ENCODE measurements around the gene AMBRA1. TPM values are rescaled to one million over a fixed set of nuclear protein-coding genes. Genes with fewer than 3 reads are reported as not detected.
"Not testable (repeated sequence)": the region's sequence is repeated elsewhere in the genome, so short reads cannot be mapped to it uniquely, and the experiment has no call there.

The AMBRA1 gene
- total RNA-seq, 2 donors from 2014 or later = 35.2 to 42.2 TPM

DNA sequence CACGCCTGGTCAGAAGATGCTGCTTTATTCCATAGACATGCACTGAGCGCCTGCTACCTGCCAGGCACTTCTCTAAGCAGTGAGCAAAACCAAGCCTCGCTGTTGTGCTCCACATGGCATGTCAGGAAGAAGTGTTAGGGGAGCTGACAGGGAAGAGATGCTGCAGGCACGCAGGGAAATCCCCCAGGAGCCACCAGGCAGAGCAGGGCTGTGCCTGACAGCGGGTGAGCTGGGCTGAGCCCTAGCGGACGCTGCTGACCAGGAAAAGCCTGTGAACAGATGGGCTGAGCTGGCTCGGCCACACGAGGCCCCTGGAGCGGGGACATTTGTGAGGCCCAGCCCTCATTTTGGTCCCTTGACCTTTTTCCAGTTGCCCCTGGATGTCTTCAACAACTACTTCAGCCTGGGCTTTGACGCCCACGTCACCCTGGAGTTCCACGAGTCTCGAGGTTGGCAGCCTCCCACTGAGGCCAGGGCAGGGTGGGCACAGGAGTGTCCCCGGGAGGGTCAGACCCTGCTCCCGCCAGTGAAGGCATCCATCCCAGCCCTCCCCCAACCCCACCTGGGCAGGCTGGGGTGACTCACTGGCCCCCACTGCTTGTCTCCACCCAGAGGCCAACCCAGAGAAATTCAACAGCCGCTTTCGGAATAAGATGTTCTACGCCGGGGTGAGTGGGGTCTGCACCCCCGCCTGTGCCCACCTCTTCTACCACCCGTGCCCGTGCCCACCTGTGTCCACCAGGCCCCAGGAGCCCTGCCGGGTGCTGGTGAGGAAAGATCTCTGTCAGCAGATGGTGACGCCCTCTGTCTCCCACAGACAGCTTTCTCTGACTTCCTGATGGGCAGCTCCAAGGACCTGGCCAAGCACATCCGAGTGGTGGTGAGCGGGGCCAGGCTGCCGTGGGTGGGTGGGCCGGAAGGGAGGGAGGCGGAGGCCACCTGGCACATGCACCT is 219.8 kb downstream of the AMBRA1 start:
- Histone ChIP-seq H3K27me3 (replicated peaks; ENCODE audit: insufficient read depth) (no peaks in the 10 kb centered on the region), H3K36me3 (peaks cover 42% of the 10 kb centered on the region), H3K4me3 (no peak overlapping the region), H3K9me3 (no peaks in the 10 kb centered on the region), H3K4me1 (ENCODE audit: control insufficient read depth in 1 of 2, low read depth in 2 of 2) (no peaks in the 10 kb centered on the region), H3K27ac (no peak overlapping the region)
- TF ChIP-seq CTCF (IDR thresholded peaks at IDR 0.05) = no peak
- ATAC-seq (ENCODE audit: insufficient number of reproducible peaks, low FRiP score, low read depth) (no peak), DNase-seq (ENCODE audit: low spot score) (no peak)

DNA sequence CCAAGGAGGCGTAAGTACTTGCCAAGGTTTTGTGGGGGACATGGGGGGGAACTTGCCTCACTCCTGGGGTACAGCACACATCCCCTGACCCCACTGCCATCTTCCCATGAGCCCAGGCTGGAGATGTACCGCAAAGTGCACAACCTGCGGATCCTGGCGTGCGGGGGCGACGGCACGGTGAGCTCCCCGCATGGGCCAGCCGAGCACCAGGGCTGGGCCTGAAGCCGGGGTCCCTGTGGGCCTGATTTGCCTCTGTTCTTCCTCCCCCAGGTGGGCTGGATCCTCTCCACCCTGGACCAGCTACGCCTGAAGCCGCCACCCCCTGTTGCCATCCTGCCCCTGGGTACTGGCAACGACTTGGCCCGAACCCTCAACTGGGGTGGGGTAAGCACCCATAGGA is 221.3 kb downstream of the AMBRA1 start:
- not testable (repeated sequence) for DNase-seq (ENCODE audit: low spot score); H3K9me3 ChIP-seq; ATAC-seq (ENCODE audit: insufficient number of reproducible peaks, low FRiP score, low read depth); H3K4me3 ChIP-seq; H3K27me3 ChIP-seq (replicated peaks; ENCODE audit: insufficient read depth); H3K4me1 ChIP-seq (ENCODE audit: control insufficient read depth in 1 of 2, low read depth in 2 of 2); H3K27ac ChIP-seq
- H3K36me3 ChIP-seq = peaks cover 42% of the 10 kb centered on the region

DNA sequence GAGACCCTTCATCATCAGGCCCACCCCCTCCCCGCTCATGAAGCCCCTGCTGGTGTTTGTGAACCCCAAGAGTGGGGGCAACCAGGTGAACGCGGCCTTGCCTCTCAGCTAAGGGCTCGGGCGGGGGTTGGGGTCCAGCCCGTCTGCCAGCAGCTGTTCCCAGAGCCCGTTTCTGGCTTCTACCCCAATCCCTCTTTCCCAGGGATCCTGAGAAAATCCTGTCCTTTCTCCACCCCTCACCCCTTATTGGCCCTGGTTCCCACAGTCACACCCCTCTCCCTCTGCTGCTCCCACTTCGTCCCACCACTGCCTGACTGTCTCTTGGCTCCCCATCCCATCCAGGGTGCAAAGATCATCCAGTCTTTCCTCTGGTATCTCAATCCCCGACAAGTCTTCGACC is 221.7 kb downstream of the AMBRA1 start:
- TF ChIP-seq CTCF (IDR thresholded peaks at IDR 0.05) = no peak
- peaks cover 42% of the 10 kb centered on the region for H3K36me3 ChIP-seq
- ATAC-seq (ENCODE audit: insufficient number of reproducible peaks, low FRiP score, low read depth) = no peak

DNA sequence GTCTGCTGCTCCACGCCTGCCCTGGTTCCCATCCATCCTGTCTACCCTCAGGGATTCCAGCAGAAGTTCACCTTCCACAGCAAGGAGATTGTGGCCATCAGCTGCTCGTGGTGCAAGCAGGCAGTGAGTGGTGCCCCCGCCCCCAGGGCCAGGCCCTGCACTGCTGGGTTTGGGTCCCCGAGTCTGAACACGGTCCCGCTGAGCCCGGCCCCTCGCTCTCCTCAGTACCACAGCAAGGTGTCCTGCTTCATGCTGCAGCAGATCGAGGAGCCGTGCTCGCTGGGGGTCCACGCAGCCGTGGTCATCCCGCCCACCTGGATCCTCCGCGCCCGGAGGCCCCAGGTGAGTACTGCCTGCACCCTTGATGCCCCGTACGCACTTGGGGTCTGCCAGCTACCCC is 222.6 kb downstream of the AMBRA1 start:
- not testable (repeated sequence) for DNase-seq (ENCODE audit: low spot score); H3K4me1 ChIP-seq (ENCODE audit: control insufficient read depth in 1 of 2, low read depth in 2 of 2); H3K27me3 ChIP-seq (replicated peaks; ENCODE audit: insufficient read depth); H3K9me3 ChIP-seq; H3K4me3 ChIP-seq; H3K27ac ChIP-seq; ATAC-seq (ENCODE audit: insufficient number of reproducible peaks, low FRiP score, low read depth)
- H3K36me3 ChIP-seq = peaks cover 36% of the 10 kb centered on the region

More for the DNA sequence above, 221.7 kb downstream of the AMBRA1 start:
- Histone ChIP-seq H3K9me3 (no peaks in the 10 kb centered on the region), H3K27me3 (replicated peaks; ENCODE audit: insufficient read depth) (no peaks in the 10 kb centered on the region), H3K27ac (no peak overlapping the region), H3K4me3 (no peak overlapping the region), H3K4me1 (ENCODE audit: control insufficient read depth in 1 of 2, low read depth in 2 of 2) (peaks cover 0 to 6% of the 10 kb centered on the region in 2 donors)
- DNase-seq (ENCODE audit: low spot score) = no peak

DNA sequence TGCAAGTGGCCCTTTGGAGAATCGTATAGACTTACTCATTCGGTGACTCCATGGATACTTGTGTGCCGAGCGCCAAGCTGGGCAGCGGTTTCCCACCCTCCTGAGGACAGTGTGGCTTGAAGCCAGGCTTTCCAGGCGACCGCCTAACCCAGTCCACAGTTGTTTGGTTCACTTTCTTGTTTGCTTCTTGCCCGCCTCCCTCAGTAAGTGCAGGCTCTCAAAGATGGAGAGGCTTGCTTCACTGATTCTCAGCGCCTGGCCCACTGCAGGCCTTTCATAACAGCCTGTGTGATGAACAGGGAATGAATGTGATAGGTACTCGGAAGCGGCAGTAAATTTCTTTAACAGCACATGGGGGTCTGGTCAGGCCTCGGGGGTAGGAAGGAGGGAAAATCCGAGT is 223.6 kb downstream of the AMBRA1 start:
- H3K9me3 ChIP-seq = no peaks in the 10 kb centered on the region
- H3K36me3 ChIP-seq = peaks cover 27% of the 10 kb centered on the region
- H3K4me3 ChIP-seq = no peak overlapping the region
- H3K27ac ChIP-seq = no peak overlapping the region
- DNase-seq (ENCODE audit: low spot score) = no peak
- H3K4me1 ChIP-seq (ENCODE audit: control insufficient read depth in 1 of 2, low read depth in 2 of 2) = peaks cover 0 to 9% of the 10 kb centered on the region in 2 donors
- TF ChIP-seq CTCF (IDR thresholded peaks at IDR 0.05) = no peak
- H3K27me3 ChIP-seq (replicated peaks; ENCODE audit: insufficient read depth) = no peaks in the 10 kb centered on the region
- ATAC-seq (ENCODE audit: insufficient number of reproducible peaks, low FRiP score, low read depth) = no peak

DNA sequence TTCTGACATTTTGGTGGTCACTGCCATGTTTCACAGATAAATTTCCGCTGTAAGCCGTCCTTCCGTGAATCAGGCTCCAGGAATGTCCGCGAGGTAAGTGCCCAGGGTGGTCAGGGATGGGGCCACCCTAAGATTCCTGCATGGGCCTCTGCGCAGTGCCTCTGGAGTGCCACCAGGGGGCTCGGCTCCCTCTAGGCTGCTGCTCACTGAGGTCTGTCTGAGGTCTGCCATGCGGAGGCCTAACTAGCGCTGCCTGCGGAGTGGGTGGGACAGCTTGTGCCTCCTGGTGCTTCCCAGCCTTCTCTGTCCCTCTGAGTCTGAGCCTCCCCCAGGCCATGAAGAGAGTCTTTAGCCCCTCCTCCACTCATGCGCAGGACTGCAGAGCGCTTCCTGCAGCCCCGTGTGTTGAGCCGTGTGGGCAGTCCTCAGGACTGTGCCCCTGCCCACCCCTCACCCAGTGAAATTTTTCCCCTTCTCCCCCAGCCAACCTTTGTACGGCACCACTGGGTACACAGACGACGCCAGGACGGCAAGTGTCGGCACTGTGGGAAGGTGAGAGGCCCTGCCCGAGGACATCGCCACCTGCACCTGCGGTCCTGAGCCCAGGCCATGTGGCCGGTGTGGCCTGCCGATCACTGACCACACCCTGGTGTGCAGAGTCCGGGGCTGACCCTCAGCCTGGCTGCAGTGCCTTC is 224.2 kb downstream of the AMBRA1 start:
- H3K9me3 ChIP-seq = no peaks in the 10 kb centered on the region
- H3K36me3 ChIP-seq = peaks cover 21% of the 10 kb centered on the region
- no peak for ATAC-seq (ENCODE audit: insufficient number of reproducible peaks, low FRiP score, low read depth)

More for the DNA sequence above, 224.2 kb downstream of the AMBRA1 start:
- Histone ChIP-seq H3K4me3 (no peak overlapping the region), H3K27me3 (replicated peaks; ENCODE audit: insufficient read depth) (no peaks in the 10 kb centered on the region), H3K4me1 (ENCODE audit: control insufficient read depth in 1 of 2, low read depth in 2 of 2) (peaks cover 0 to 9% of the 10 kb centered on the region in 2 donors), H3K27ac (no peak overlapping the region)
- DNase-seq (ENCODE audit: low spot score) = no peak
- TF ChIP-seq CTCF (IDR thresholded peaks at IDR 0.05) = peak; percentile 76
